DOHH2 (cell line): ENCODE results near the gene OARD1.

Experiments
- CTCF ChIP-seq: fragments of 200-600 bp; sonication (generic); IDR thresholded peaks from one replicate; pipeline ENCODE4 v1.5.1; 2014; ENCODE audit warnings: antibody characterized with exemption, mild to moderate bottlenecking, low read depth, low read length; ENCODE audit not compliant: poor library complexity, severe bottlenecking
- EZH2phosphoT487 ChIP-seq: fragments of 200-600 bp; sonication (generic); IDR thresholded peaks from 2 replicates; pipeline ENCODE4 v1.6.1; 2017; ENCODE audit warnings: borderline replicate concordance, mild to moderate bottlenecking, antibody characterized with exemption, low read length, moderate library complexity, mixed read lengths

DNA sequence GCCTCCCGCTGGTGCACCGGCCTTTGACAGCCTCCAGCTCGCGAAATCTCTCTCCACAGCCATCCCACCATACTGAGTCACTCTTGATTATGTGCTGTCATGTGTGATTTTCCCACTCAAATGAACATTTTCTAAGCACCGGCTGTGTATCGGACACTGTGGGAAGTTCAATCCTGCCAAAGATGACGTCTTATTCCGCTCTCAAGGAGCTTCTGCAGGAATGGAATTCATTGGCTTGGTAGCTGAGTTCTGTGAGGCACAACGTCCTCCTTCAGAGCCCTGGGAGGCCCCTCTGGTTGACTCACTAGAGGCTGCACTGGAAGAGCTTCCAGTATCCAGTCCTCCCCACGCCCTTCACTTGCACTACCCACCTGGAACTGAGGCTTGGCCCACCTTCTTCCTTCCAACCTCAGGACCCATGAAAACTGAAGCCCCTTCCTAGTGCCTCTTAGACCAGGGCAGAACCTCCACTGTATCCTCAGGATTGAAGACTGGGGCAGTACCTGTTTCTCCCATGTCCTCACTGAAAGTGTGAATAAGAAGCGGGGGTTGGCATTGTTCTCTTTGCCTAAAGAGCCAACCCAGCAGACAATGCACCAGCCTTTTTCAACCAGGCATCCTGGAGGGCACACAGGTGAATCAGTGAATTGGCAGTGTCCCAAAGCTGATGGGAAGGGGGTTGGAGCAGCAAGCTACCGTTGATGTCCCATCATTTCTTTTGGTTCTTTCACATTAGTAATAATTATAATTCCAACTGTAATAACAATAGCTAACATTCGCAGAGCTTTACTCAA is 34.9 kb downstream of the OARD1 start:
- TF ChIP-seq CTCF = no peak
- TF ChIP-seq EZH2phosphoT487 = no peak
